Type B pancreatic cell (in vitro differentiated cells): ENCODE results near the gene ACP3. TPM values are rescaled to one million over a fixed set of nuclear protein-coding genes. Genes with fewer than 3 reads are reported as not detected.
"Not testable (repeated sequence)": the region's sequence is repeated elsewhere in the genome, so short reads cannot be mapped to it uniquely, and the experiment has no call there.

ENCODE experiments used
- DNase-seq: peaks from one replicate; pipeline ENCODE4 v3.0.0; 2021; ENCODE audit warnings: mixed read lengths; ENCODE audit not compliant: unreplicated experiment; ENCODE audit errors: extremely low spot score
- H3K27ac Mint-ChIP-seq: 2 replicates; pipeline ENCODE4 v1.8.0; 2021; ENCODE audit warnings: mild to moderate bottlenecking, mixed read lengths
- H3K27me3 Mint-ChIP-seq: 2 replicates; pipeline ENCODE4 v1.8.0; 2021; ENCODE audit warnings: mixed read lengths
- H3K36me3 Mint-ChIP-seq: 2 replicates; pipeline ENCODE4 v1.8.0; 2021; ENCODE audit warnings: mixed read lengths
- H3K4me1 Mint-ChIP-seq: one replicate; pipeline ENCODE4 v1.8.0; 2021; ENCODE audit warnings: mixed read lengths; ENCODE audit not compliant: unreplicated experiment
- H3K4me3 Mint-ChIP-seq: 2 replicates; pipeline ENCODE4 v1.8.0; 2021; ENCODE audit warnings: mild to moderate bottlenecking, mixed read lengths
- H3K9me3 Mint-ChIP-seq: 2 replicates; pipeline ENCODE4 v1.8.0; 2021; ENCODE audit warnings: mixed read lengths
- total RNA-seq: library from RNA; stranded (reverse); gene quantifications from 2 replicates; pipeline ENCODE4 v1.2.1, GENCODE V29; 2021; ENCODE audit warnings: low replicate concordance
- TF ChIP-seq, protein P1 (sequence below): fragments of 200-600 bp; sonication (generic); conservative IDR thresholded peaks from 2 replicates; pipeline ENCODE4 v1.5.0; 2021; ENCODE audit warnings: antibody characterized with exemption, mild to moderate bottlenecking

Gene ACP3
- total RNA-seq, 1 donor from 2014 or later, result 8.2 TPM

GRCh38 chr3:132382267-132382666 is 65.1 kb downstream of the ACP3 start:
- TF ChIP-seq, protein P1, sequence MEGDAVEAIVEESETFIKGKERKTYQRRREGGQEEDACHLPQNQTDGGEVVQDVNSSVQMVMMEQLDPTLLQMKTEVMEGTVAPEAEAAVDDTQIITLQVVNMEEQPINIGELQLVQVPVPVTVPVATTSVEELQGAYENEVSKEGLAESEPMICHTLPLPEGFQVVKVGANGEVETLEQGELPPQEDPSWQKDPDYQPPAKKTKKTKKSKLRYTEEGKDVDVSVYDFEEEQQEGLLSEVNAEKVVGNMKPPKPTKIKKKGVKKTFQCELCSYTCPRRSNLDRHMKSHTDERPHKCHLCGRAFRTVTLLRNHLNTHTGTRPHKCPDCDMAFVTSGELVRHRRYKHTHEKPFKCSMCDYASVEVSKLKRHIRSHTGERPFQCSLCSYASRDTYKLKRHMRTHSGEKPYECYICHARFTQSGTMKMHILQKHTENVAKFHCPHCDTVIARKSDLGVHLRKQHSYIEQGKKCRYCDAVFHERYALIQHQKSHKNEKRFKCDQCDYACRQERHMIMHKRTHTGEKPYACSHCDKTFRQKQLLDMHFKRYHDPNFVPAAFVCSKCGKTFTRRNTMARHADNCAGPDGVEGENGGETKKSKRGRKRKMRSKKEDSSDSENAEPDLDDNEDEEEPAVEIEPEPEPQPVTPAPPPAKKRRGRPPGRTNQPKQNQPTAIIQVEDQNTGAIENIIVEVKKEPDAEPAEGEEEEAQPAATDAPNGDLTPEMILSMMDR, result no peak
- no peaks in the 10 kb centered on the region for H3K9me3 Mint-ChIP-seq
- peaks cover 9% of the 10 kb centered on the region for H3K4me1 Mint-ChIP-seq
- H3K27me3 Mint-ChIP-seq, result peaks cover 6% of the 10 kb centered on the region
- H3K27ac Mint-ChIP-seq, result no peak overlapping the region
- no peak overlapping the region for H3K4me3 Mint-ChIP-seq
- DNase-seq, result no peak
- no peaks in the 10 kb centered on the region for H3K36me3 Mint-ChIP-seq

DNA sequence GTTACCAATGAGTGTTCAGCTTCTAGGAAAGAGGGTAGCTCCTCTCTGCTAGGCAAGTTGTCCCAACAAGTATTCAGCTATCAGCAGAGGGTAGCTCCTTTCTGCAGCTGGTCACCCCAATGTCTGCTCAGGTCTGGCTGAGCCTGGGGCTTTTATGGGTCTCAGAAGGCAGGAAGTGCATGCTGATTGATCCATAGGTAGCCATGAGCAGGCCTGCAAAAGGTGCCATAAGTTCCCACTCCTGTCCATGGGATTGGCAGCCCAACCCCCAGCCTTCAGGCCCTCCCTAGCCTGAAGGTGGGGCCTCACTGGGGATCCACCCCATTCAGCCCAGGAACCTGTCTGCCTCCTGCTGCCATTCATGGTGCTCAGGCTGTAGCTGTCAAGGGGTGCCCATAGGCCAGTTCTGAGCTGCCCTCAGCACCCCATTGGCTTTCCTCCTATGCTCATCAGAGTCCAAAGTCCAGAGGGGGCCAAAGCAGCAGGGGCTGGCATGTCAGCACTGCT is 65.5 kb downstream of the ACP3 start:
- no peak overlapping the region for H3K4me3 Mint-ChIP-seq
- no peak overlapping the region for H3K27ac Mint-ChIP-seq
- peaks cover 8% of the 10 kb centered on the region for H3K27me3 Mint-ChIP-seq
- no peaks in the 10 kb centered on the region for H3K9me3 Mint-ChIP-seq
- H3K36me3 Mint-ChIP-seq, result no peaks in the 10 kb centered on the region
- peaks cover 9% of the 10 kb centered on the region for H3K4me1 Mint-ChIP-seq
- TF ChIP-seq, protein P1, result no peak
- DNase-seq, result no peak

- DNase-seq, result no peak
- TF ChIP-seq, protein P1, result no peak
- H3K36me3 Mint-ChIP-seq, result no peaks in the 10 kb centered on the region
- H3K4me3 Mint-ChIP-seq, result no peak overlapping the region
- H3K4me1 Mint-ChIP-seq, result peaks cover 6% of the 10 kb centered on the region
- H3K9me3 Mint-ChIP-seq, result no peaks in the 10 kb centered on the region
- no peak overlapping the region for H3K27ac Mint-ChIP-seq
- peaks cover 8% of the 10 kb centered on the region for H3K27me3 Mint-ChIP-seq
Measured at GRCh38 chr3:132386259-132386658, 69.1 kb downstream of the ACP3 start.

DNA sequence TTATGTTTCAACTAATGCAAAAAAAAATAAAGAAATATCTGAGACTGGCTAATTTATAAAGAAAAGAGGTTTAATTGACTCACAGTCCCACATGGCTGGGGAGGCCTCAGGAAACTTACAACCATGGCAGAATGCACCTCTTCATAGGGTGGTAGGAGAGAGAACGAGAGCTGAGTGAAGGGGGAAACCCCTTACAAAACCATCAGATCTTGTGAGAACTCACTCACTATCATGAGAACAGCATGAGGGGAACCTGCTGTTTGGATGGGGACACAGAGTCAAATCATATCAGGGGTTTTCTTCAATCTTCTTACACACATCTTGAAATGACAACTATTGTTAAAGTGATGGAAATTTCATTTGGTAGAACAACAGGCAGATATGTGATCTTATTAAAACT is 75.5 kb downstream of the ACP3 start:
- not testable (repeated sequence) for H3K4me3 Mint-ChIP-seq, DNase-seq, H3K27ac Mint-ChIP-seq, H3K36me3 Mint-ChIP-seq, H3K4me1 Mint-ChIP-seq, H3K9me3 Mint-ChIP-seq, H3K27me3 Mint-ChIP-seq

GRCh38 chr3:132394320-132394719 is 77.1 kb downstream of the ACP3 start:
- Mint-ChIP-seq H3K27me3 (no peaks in the 10 kb centered on the region), H3K9me3 (peaks cover 3% of the 10 kb centered on the region), H3K4me3 (no peak overlapping the region), H3K36me3 (no peaks in the 10 kb centered on the region), H3K27ac (no peak overlapping the region), H3K4me1 (no peaks in the 10 kb centered on the region)
- TF ChIP-seq, protein P1, result no peak
- no peak for DNase-seq

DNA sequence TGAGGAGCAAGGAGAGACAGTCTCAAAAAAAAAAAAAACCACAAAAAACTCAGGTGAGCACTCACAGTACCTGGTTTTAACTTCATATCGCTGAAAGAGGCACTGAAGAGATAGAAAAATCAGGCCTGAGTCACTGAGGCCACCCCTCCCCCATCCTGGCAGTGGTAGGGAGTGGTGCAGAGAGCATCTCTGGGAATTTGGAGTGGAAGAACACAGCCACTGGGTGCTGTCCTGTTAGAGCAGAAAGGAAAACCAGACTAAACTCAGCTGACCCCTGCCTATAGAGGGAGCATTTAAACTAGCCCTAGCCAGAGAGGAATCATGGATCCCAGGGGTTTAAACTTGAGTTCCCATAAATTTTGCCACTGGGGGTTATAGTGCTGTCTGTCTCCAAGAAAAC is 77.9 kb downstream of the ACP3 start:
- TF ChIP-seq, protein P1, result no peak
- Mint-ChIP-seq H3K27me3 (no peaks in the 10 kb centered on the region), H3K4me3 (no peak overlapping the region), H3K9me3 (peaks cover 3% of the 10 kb centered on the region), H3K27ac (no peak overlapping the region), H3K4me1 (no peaks in the 10 kb centered on the region), H3K36me3 (no peaks in the 10 kb centered on the region)
- no peak for DNase-seq
